ENCODE measurements around the gene CHD9NB.

CHD9NB gene

GRCh38 chr16:53029971-53030370 lies 22.7 kb downstream of the CHD9NB start:
- no peak for DNase-seq (ENCODE audit: low read depth)

DNA sequence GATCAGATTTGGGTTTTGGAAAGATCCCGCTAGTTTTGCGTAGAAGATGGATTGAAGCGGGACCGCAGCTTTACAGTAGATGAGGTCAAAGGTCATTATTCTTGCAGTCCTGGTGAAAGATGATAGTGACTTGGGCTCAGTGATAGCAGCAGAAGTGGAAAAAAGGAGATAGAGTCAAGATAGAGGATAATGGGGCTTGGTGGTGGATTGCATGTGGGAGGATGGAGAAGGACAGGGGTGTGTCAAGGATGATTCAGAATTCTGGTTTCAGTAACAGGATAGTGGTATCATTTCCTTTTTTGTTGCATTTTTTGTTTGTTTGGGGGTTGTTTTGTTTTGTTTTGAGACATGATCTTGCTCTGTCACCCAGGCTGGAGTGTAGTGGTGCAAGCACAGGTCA lies 28.7 kb downstream of the CHD9NB start:
- DNase-seq (ENCODE audit: low read depth): no peak

DNA sequence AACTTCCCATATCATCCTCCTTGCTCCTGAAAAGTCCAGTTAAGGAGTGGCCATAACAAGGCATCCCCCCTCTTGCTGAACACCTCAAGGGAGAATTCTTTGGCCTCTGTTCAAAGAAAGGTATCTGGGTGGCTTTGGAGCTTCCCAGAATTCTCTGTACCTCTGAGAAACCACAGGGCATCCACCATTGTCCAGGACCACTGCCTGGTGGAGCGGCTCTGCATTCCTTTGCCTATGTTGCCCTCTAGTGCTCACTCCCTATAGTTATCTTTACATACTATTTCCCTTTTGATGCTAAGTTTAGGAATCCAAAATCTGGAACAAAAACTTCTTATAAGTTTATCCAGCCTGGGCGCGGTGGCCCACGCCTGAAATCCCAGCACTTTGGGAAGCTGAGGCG lies 30.3 kb downstream of the CHD9NB start:
- DNase-seq (ENCODE audit: low read depth): peak; percentile 69

- DNase-seq (ENCODE audit: low read depth): no peak
Observed at GRCh38 chr16:53018834-53019416, 33.8 kb downstream of the CHD9NB start.

DNA sequence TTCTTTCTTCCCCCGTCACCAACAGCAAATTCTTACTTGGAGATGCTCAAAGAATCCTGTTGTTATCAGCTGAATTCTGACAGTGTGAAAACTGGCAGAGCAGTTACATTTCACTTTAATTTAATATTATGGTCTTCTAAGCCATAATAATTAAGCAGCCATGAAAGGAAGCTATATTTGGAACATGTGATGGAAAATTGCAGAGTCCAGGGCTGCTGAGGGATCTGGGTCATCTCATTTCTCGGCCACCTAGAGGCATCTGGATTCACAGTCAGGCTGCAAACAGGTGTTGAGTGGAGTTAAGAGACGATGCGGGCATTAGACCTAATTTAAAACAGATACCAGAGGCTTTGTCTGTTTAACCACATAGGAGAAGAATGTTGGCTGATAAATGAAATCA lies 38.4 kb downstream of the CHD9NB start:
- DNase-seq (ENCODE audit: low read depth): no peak

- peak; percentile 5 for DNase-seq (ENCODE audit: low read depth)
Observed at GRCh38 chr16:53007095-53007494, 45.6 kb downstream of the CHD9NB start.

DNA sequence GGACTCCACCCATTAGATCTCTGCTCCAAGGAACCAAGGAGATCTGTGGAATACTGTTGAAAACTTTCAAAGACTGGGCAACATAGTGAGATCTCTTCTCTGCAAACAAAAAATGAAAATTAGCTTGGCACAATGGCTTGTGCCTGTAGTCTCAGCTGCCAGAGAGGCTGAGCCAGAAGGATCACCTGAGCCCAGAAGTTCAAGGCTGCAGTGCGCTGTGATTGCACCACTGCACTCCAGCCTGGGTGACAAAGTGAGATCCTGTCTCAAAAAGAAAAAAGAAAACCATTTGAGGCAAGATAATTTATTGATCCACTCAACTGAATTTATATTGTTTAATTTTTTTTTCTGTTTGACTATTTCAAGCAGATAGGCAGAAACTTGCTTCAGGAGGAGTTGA lies 54.8 kb downstream of the CHD9NB start:
- DNase-seq (ENCODE audit: low read depth): no peak

- DNase-seq (ENCODE audit: low read depth): no peak
Observed at GRCh38 chr16:52994942-52995341, 57.8 kb downstream of the CHD9NB start.

DNA sequence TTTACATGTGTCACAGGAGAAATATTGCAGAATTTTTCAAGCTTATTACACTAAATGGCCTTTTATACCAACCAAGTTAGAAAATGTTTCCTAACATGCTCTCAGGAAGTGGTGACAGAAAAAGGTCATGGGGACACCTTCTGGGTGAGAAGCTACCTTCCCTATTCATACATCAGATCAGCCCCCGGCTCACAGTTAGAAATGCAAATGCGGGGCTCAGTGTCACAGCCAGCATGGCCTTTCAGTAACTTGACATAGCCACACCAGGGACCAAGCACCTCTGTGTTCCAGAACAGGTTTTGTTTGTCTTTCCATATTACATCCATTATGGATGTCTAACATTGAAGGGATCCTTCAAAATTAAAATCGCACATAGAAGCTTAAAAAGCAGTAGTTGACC lies 59.5 kb downstream of the CHD9NB start:
- DNase-seq (ENCODE audit: low read depth): no peak

GRCh38 chr16:52991572-52991971 lies 61.1 kb downstream of the CHD9NB start:
- no peak for DNase-seq (ENCODE audit: low read depth)
